GM12878 (cell line): ENCODE results near the gene KNSTRN.

Source experiments
- ATF7 ChIP-seq: fragments of 450-650 bp; IDR thresholded peaks from 2 replicates; pipeline ENCODE4 v1.6.1; 2016; ENCODE audit warnings: low read depth, mild to moderate bottlenecking
- BHLHE40 ChIP-seq, 2 experiments: fragments of 450-650 bp in 1 of 2; IDR thresholded peaks; 2 replicates each; pipeline ENCODE4 v1.6.1; 2011 to 2017; ENCODE audit warnings: low read depth in 2 of 2, borderline replicate concordance in 1 of 2, improper control_type of control experiment in 1 of 2, low read length in 1 of 2, mild to moderate bottlenecking in 1 of 2
- CEBPZ ChIP-seq: fragments of 150-350 bp; IDR thresholded peaks from 2 replicates; pipeline ENCODE4 v1.6.1; 2016; ENCODE audit warnings: low read depth, low read length
- CTCF ChIP-seq, 3 experiments: IDR thresholded peaks in 2 of 3; conservative IDR thresholded peaks in 1 of 3; 2 replicates each; pipeline ENCODE4 v1.5.1; 2011; ENCODE audit warnings: low read depth in 3 of 3, low read length in 3 of 3, mild to moderate bottlenecking in 3 of 3, control low read depth in 2 of 3, moderate library complexity in 2 of 3, inconsistent platforms in 1 of 3, mixed read lengths in 1 of 3; ENCODE audit not compliant: control insufficient read depth in 2 of 3, insufficient read depth in 1 of 3; ENCODE audit errors: extremely low read depth in 1 of 3
- EED ChIP-seq: sonication (generic); IDR thresholded peaks from 2 replicates; pipeline ENCODE4 v1.6.1; 2016; ENCODE audit warnings: antibody characterized with exemption, low read depth
- MTA3 ChIP-seq: IDR thresholded peaks from 2 replicates; pipeline ENCODE4 v1.6.1; 2012; ENCODE audit warnings: low read length, inconsistent platforms, borderline replicate concordance

GRCh38 chr15:40436892-40437751, 54.6 kb downstream of the KNSTRN start:
- TF ChIP-seq CTCF (IDR thresholded peaks at IDR 0.05 in 2 of 3, conservative IDR thresholded peaks at IDR 0.05 in 1 of 3; ENCODE audit: control insufficient read depth in 2 of 3, extremely low read depth in 1 of 3, insufficient read depth in 1 of 3, low read depth in 3 of 3, low read length in 3 of 3) (no peak), BHLHE40 (IDR thresholded peaks at IDR 0.05; ENCODE audit: borderline replicate concordance in 1 of 2, low read depth in 2 of 2, low read length in 1 of 2) (no peak), EED (no peak), MTA3 (no peak), CEBPZ (no peak), ATF7 (no peak)
